ACC112 (cell line): ENCODE measurements around the gene TPBGL.
"Not testable (repeated sequence)": the region's sequence is repeated elsewhere in the genome, so short reads cannot be mapped to it uniquely, and the experiment has no call there.

ENCODE experiments used
- H2AFZ ChIP-seq: fragments of 200-600 bp; sonication (generic); one replicate; pipeline ENCODE4 v1.6.0; 2017; ENCODE audit warnings: antibody characterized with exemption, low read length; ENCODE audit not compliant: unreplicated experiment
- H3K27ac ChIP-seq: fragments of 200-600 bp; sonication (generic); 2 replicates; pipeline ENCODE4 v1.5.1; 2014; ENCODE audit warnings: low read depth, mild to moderate bottlenecking, antibody characterized with exemption, low read length, moderate library complexity
- H3K27me3 ChIP-seq: fragments of 200-600 bp; sonication (generic); 2 replicates; pipeline ENCODE4 v1.6.1; 2014; ENCODE audit warnings: mild to moderate bottlenecking, antibody characterized with exemption, low read length, moderate library complexity, mixed read lengths; ENCODE audit not compliant: insufficient read depth
- H3K36me3 ChIP-seq: fragments of 200-600 bp; sonication (generic); 2 replicates; pipeline ENCODE4 v1.6.1; 2016; ENCODE audit warnings: mild to moderate bottlenecking, antibody characterized with exemption, low read length, moderate library complexity, mixed read lengths; ENCODE audit not compliant: insufficient read depth
- H3K4me1 ChIP-seq: fragments of 200-600 bp; sonication (generic); one replicate; pipeline ENCODE4 v1.6.1; 2016; ENCODE audit warnings: low read length, mixed read lengths; ENCODE audit not compliant: insufficient read depth, unreplicated experiment, control insufficient read depth
- H3K4me3 ChIP-seq: fragments of 200-600 bp; sonication (generic); 2 replicates; pipeline ENCODE4 v1.5.1; 2014; ENCODE audit warnings: mild to moderate bottlenecking, low read depth, low read length
- H3K79me2 ChIP-seq: fragments of 200-600 bp; sonication (generic); one replicate; pipeline ENCODE4 v1.6.0; 2016; ENCODE audit warnings: low read length; ENCODE audit not compliant: control insufficient read depth, unreplicated experiment, insufficient read depth

Gene TPBGL

GRCh38 chr11:75272821-75273301 is 32.3 kb downstream of the TPBGL start:
- Histone ChIP-seq H3K4me3 (no peak overlapping the region), H3K79me2 (no peaks in the 10 kb centered on the region), H3K27me3 (no peaks in the 10 kb centered on the region), H3K36me3 (no peaks in the 10 kb centered on the region), H2AFZ (no peak overlapping the region), H3K4me1 (no peaks in the 10 kb centered on the region), H3K27ac (no peak overlapping the region)

DNA sequence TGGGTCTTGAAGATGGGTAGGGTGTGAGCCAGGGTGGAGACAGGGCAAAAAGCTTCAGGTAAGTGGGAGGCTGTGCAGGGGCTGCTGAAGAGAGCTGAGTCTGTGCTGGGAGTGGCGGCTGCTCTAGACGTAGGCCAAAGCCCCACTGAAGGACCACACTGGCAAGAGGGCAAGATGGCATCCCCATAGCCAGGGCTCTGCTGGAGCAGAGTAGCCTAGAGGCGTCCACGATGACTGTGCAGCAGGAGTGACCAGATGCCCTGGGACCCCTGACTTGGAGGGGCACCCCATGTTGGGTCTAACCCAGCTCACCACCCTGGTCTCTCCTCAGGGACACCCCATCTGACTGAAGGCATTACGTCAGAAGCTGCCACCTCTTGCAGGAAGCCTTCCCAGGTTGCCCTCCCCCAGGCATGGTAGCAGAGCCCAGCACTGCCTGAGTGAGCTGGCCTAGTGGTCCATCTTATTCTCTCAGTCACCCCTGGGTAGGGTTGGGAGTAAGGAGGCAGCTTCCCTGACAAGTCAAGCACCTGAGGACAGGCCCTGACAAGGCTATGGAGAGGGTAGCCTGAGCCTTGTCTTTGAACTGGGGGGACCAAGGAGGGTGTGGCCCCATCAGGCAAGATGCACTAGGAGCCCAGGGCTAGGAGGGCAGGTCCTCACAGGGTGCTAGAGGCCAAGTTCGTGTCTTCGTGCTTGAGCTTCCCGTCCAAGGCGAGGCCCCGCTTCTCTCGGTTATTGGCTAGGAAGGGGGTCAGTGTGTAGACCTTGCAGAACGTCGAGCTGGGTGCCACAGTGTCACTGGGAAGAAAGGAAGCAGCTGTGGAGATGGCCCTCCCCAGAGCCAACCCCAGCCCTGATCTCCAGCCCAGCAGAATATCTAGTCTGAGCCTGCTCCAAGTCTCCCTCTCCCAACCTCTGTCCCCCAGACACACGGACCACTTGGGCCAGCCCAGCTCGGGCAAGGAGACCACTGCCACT is 33.1 kb downstream of the TPBGL start:
- Histone ChIP-seq H2AFZ (no peak overlapping the region), H3K4me3 (no peak overlapping the region), H3K36me3 (no peaks in the 10 kb centered on the region), H3K27me3 (no peaks in the 10 kb centered on the region), H3K27ac (no peak overlapping the region), H3K4me1 (no peaks in the 10 kb centered on the region), H3K79me2 (no peaks in the 10 kb centered on the region)

GRCh38 chr11:75274716-75275115 is 34.1 kb downstream of the TPBGL start:
- H3K36me3 ChIP-seq, H3K27me3 ChIP-seq, H3K79me2 ChIP-seq, H3K4me1 ChIP-seq, H3K27ac ChIP-seq, H2AFZ ChIP-seq, H3K4me3 ChIP-seq: not testable (repeated sequence)

DNA sequence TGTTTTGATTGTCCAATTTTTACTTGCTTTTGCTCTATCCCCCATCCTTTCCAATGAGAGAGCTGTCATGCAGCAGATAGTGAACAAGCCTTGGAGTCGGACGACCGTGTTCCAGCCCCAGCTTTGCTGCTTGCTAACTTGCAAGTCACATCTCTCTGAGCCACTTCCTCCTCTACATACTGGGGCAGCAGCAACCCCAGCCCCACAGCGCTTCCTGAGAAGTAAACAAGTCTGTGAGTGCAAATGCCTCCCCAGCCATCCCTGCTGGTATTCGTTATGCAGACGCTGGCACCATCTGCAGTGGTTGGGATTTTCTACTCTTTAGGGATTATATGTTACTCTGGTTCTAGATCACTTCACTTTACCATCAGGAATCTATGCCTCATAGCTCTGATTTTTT is 35.0 kb downstream of the TPBGL start:
- Histone ChIP-seq H3K27ac (no peak overlapping the region), H2AFZ (no peak overlapping the region), H3K27me3 (no peaks in the 10 kb centered on the region), H3K79me2 (no peaks in the 10 kb centered on the region), H3K4me3 (no peak overlapping the region), H3K36me3 (no peaks in the 10 kb centered on the region), H3K4me1 (no peaks in the 10 kb centered on the region)

DNA sequence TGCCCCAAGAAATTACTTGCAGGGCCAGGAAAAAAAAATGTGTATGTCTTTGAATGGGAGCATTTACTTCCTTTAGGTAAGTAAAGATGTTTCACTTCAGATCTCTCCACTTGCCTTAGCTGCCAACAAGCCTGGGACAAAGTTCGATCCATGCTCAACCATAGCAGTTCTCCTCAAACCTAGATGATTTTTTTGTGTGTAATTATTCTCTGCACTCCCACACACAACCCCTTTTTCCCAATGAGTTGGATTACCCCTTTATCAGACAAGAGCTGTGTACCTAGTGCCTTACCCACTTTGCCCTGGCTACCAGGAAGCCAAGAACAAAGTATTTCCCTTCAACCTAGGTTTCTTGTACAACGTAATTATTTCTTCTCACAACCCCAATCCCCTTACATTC is 35.6 kb downstream of the TPBGL start:
- H3K36me3 ChIP-seq = no peaks in the 10 kb centered on the region
- no peaks in the 10 kb centered on the region for H3K27me3 ChIP-seq
- H2AFZ ChIP-seq = no peak overlapping the region
- no peaks in the 10 kb centered on the region for H3K4me1 ChIP-seq
- H3K79me2 ChIP-seq = no peaks in the 10 kb centered on the region
- no peak overlapping the region for H3K27ac ChIP-seq
- H3K4me3 ChIP-seq = no peak overlapping the region

GRCh38 chr11:75276686-75277085 is 36.1 kb downstream of the TPBGL start:
- H3K4me1 ChIP-seq = no peaks in the 10 kb centered on the region
- no peak overlapping the region for H3K27ac ChIP-seq
- H3K79me2 ChIP-seq = no peaks in the 10 kb centered on the region
- no peak overlapping the region for H2AFZ ChIP-seq
- no peaks in the 10 kb centered on the region for H3K27me3 ChIP-seq
- no peak overlapping the region for H3K4me3 ChIP-seq
- no peaks in the 10 kb centered on the region for H3K36me3 ChIP-seq

- no peak overlapping the region for H2AFZ ChIP-seq
- H3K79me2 ChIP-seq = no peaks in the 10 kb centered on the region
- H3K27me3 ChIP-seq = no peaks in the 10 kb centered on the region
- H3K27ac ChIP-seq = no peak overlapping the region
- H3K4me1 ChIP-seq = no peaks in the 10 kb centered on the region
- H3K36me3 ChIP-seq = no peaks in the 10 kb centered on the region
- no peak overlapping the region for H3K4me3 ChIP-seq
Measured at GRCh38 chr11:75277211-75277805, 36.7 kb downstream of the TPBGL start.

DNA sequence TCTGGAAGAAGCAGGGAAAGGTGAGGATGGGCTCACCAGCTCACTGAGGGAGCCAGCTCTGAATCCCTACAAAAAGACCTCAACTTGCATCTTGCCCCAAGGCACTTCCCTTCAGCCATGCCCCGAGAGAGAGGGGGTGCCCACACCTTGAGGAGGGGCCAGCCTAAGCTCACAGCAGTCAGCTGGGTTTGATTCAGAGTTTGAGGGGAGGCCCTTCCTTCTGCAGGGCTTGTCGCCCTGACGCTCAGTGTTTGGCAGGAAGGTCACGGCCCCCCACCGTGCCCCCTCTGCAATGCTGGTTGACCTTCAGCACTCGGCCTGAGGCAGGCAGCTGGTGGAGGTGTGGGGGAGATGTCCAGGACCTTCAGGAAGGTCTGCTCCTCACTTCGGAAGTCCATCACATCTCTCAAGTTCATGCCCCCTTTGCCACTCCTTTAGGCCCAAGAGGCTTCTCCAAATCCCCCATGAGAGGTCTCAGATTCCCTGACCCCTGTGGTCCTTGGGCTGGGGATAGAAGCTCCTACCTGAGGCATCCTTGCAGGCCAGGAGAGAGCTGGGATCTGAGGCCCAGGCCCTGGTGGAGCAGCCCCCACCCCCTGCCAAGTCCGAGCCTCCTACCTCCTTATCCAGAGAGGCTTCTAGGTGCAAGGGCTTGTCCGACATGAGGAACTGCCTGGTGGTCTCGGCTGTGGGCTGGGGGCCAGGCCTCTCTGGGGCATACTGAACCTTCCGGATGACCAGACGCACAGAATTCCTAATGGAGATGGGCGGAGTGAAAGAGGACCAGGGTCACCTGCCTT is 37.6 kb downstream of the TPBGL start:
- H3K27ac ChIP-seq = no peak overlapping the region
- H3K4me3 ChIP-seq = no peak overlapping the region
- H3K36me3 ChIP-seq = no peaks in the 10 kb centered on the region
- no peak overlapping the region for H2AFZ ChIP-seq
- H3K4me1 ChIP-seq = no peaks in the 10 kb centered on the region
- no peaks in the 10 kb centered on the region for H3K79me2 ChIP-seq
- no peaks in the 10 kb centered on the region for H3K27me3 ChIP-seq

- Histone ChIP-seq H3K4me3 (no peak overlapping the region), H3K27me3 (no peaks in the 10 kb centered on the region), H3K36me3 (no peaks in the 10 kb centered on the region), H3K79me2 (no peaks in the 10 kb centered on the region), H2AFZ (no peak overlapping the region), H3K4me1 (no peaks in the 10 kb centered on the region), H3K27ac (no peak overlapping the region)
Measured at GRCh38 chr11:75279273-75279672, 38.7 kb downstream of the TPBGL start.

- H3K36me3 ChIP-seq = no peaks in the 10 kb centered on the region
- H3K4me3 ChIP-seq = no peak overlapping the region
- H3K4me1 ChIP-seq = no peaks in the 10 kb centered on the region
- no peaks in the 10 kb centered on the region for H3K27me3 ChIP-seq
- H3K27ac ChIP-seq = no peak overlapping the region
- H2AFZ ChIP-seq = no peak overlapping the region
- H3K79me2 ChIP-seq = no peaks in the 10 kb centered on the region
Measured at GRCh38 chr11:75280227-75280701, 39.7 kb downstream of the TPBGL start.
